HG03066 (cell line): Measurements from ENCODE around the gene SPDYE16.
"Not testable (repeated sequence)": the region's sequence is repeated elsewhere in the genome, so short reads cannot be mapped to it uniquely, and the experiment has no call there.

ENCODE experiments used
- ATAC-seq: cut with Tn5 transposase; IDR thresholded peaks from one replicate; pipeline ENCODE4 v1.9.1; 2021; ENCODE audit warnings: low read depth; ENCODE audit not compliant: unreplicated experiment

SPDYE16 gene

DNA sequence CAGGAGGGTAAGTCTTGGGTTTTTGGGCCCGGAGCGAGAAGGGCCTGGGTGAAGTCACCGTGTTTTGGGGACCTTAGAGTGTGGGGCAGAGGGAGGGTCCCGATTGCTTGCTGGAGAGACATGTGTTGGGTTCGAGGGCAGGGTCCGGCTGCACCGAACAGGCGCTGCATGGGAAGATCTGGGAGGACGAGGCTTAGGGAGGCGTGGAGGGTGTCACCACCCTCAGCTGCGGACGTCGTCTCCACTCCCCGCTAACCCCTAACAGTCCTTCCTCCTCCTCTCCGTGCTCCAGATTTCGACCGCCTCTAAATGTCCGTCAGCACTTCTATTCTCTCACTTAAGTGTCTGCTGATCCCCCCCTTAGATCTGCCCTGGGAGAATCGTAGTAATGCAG, 6.8 kb upstream of the SPDYE16 start:
- ATAC-seq: not testable (repeated sequence)

- peak; percentile 99 for ATAC-seq
Observed at GRCh38 chr7:76549025-76549854, 6.1 kb upstream of the SPDYE16 start.

DNA sequence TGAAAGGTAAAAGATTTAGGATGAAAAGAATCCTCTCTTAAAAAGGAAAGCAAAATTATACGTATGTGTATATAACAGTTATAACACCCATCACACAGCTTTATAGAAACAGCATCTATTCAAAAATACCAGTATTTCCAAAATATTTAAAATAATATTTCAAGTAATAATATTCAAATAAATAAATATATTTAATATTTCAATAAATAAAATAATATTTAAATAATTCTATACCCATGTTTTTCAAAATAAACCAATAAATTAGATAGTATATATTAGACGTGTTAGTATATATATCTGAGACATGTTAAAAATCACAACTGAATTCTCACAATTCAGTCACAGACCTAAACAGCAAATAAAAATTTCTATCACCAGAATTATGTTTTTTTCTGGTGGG, 11.5 kb downstream of the SPDYE16 start:
- not testable (repeated sequence) for ATAC-seq

GRCh38 chr7:76526183-76526582, 16.9 kb downstream of the SPDYE16 start:
- ATAC-seq: not testable (repeated sequence)

- ATAC-seq: not testable (repeated sequence)
Observed at GRCh38 chr7:76516932-76517331, 26.2 kb downstream of the SPDYE16 start.

- no peak for ATAC-seq
Observed at GRCh38 chr7:76515999-76516443, 27.1 kb downstream of the SPDYE16 start.

DNA sequence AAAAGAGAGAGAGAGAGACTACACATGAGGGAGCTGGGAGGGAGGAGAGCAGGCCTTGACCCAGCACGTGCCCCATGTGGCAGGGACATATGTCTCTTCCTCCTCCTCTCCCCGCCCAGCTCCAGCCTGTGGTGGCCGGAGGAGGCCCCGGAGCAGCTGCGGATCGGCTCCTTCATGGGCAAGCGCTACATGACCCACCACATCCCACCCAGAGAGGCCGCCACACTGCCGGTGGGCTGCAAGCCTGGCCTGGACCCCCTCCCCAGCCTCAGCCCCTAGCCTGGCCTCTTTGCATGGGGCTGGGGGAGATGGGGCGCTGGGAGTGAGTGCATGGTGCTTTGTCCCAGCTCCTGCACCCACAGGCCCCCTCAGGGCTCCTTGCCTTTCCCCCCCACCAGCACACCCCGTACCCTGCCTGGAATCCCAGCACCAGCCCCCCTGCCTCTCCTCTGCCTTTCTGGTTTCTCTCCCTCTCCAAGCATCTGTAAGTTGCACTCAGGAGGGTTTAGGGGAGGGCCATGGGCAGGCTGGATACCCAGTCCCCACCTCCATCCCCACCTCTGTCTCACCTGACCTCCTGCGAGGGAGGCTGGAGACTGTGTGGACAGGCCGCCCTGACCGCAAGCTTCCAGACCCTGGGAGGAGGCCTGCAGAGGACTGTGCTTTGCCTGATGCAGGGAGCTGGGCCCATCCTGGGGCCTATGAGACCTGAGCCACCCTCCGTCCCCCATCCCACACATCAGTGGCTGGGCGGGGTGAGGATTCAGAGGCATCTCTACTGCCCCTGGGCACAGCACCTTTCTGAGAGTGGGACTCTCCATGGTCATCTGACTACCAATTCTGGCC, 27.9 kb downstream of the SPDYE16 start:
- ATAC-seq: no peak

DNA sequence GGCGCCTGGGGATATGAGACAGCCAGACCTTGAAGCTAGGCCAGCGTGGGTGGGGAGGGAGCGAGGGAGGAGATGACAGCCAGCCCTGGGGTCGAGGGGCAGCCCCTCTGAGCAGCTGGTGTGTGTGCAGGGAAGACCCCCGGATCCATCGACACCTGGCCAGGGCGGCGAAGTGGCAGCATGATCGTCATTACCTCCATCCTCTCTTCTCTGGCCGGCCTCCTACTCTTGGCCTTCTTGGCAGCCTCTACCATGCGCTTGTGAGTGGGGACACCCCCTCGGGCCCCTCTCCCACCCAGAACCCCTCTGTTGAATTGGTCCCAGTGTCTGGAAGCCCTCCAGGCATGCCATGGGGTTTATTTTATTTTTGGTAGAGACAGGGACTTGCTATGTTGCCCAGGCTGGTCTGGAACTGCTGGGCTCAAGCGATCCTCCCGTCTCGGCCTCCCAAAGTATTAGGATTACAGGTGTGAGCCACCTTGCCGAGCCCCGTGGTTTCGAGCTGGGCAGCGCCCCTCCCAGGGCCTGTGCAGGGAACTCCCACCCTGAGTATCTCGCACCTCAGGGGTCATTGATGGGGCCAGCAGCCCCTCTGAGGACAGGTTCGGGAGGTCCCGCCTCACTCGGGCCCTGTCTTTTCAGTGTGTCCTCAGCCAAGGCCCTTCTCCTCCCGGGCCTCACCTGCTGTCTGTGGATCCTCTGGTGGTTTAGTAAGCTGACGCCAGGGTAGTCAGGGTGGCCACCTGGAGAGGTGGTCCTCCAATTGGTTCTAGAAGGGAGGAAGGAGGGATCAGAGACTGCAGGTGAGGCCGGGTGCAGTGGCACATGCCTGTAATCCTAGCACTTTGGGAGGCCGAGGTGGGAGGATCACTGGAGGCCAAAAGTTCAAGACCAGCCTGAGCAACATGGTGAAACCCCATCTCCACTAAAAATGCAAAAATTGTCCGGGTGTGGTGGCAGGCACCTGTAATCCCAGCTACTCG, 29.0 kb downstream of the SPDYE16 start:
- ATAC-seq: no peak

DNA sequence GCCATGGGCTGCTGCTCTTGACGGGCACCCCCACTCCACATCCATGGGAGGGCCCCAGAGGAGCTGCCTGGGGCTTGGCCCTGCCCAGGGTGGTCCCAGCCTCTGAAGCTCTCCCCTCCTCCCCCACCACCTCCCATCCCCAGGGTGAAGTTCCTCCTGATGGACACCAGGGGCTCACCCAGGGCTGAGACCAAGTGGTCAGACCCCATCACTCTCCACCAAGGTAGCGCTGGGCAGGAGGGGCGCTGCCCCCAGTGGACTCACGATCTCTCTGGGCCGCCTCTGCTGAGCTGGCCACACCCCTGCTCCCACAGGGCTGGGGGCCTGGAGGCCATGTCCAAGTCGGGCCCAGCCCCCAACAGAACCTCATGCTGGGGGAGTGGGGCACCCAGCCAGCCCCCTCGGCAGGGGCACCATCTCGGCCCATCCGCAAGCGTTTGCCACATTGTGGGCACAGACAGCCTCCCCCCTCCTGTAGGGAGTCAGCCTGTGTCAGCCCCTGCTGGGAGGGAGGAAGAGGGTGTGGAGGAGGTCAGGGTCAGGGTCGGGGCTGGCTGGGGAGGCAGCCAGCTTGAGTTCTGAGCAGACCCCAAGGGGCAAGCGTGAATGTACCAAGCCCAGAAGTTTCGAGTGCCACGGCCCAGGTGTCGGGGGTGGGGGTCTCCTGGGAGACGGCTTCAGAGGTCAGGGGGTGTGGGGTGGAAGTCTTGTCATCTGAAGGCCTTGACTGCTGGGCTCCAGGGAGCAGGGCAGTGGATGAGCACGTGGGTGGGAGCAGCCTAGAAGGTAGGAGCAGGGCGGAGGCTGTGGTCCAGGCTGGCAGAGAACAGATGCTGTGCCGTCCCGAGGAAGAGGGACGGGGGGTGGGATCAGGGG, 29.9 kb downstream of the SPDYE16 start:
- ATAC-seq: no peak

- ATAC-seq: not testable (repeated sequence)
Observed at GRCh38 chr7:76511911-76512885, 30.9 kb downstream of the SPDYE16 start.

GRCh38 chr7:76511200-76511910, 31.7 kb downstream of the SPDYE16 start:
- not testable (repeated sequence) for ATAC-seq

DNA sequence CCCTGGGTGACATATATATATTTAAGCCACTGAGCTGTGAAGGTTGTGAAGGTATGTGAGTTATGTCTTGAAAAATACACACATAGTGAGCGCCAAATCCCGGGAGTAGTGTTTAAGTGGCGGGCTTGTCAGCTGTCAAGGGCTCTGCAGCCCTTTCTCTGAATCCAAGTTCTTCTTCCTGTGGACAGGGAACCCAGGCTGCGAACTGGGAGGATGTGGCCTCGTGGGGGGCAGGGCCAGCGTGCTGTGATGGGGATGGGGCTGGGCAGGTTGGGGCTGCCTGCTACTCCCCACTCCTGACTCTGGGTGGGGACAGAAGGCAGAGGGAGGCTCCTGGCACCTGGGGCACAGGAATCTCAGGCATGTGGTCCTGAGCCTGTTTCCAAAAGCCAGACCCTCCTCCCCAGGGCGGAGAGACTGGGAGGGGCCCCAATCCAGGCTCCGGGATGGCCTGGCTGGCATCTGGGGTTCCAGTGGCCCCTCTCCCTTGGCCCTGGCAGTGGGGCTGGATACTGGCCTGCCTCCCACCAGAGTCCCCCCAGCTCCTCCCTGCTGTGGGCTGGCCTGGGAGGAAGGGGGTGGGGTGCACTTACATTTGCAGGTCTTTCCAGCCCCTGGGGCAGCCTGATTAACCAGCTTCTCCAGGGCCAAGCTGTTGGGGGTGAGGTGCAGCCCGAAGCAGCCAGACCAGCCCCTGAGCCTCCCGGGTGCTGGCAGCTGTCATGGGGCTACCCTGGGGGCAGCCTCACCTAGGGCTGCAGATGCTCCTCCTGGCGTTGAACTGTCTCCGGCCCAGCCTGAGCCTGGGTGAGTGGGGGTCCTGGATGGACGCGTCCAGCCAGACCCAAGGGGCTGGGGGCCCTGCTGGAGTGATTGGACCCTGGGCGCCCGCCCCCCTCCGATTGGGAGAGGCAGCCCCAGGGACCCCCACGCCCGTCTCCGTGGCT, 32.9 kb downstream of the SPDYE16 start, which contains the start of gene UPK3B:
UPK3B (plus strand) TSS at position 622 of the 947 bp plus-strand sequence; CDS start at position 723, 101 bp downstream.
- ATAC-seq: no peak

DNA sequence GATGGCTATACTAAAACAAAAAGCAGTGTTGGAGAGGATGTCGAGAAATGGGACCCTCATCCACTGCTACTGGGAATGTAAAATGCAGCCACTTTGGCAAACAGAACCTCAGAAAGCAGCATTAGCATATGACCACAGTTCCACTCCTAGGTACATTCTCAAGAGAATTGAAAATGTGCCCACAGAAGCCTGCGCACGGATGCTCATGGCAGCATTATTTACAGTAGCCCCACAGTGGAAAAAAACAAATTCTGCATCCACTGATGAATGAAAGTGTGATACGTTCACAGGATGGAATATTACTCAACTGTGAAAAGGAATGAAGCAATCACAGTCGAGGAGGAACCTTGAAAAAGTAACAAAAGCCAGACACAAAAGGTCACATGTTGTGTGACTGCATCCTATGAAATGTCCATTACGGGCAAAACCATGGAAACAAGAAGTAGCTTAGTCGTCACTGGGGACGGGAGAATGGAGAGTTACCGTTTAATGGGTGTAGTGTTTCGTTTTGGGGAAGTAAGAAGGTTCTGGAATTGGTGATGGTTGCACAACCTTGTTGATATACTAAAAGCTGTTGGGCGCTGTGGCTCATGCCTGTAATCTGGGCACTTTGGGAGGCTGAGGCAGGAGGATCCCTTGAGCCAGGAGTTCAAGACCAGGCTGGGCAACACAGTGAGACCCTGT, 35.2 kb downstream of the SPDYE16 start:
- no peak for ATAC-seq

GRCh38 chr7:76506643-76507042, 36.5 kb downstream of the SPDYE16 start:
- not testable (repeated sequence) for ATAC-seq

DNA sequence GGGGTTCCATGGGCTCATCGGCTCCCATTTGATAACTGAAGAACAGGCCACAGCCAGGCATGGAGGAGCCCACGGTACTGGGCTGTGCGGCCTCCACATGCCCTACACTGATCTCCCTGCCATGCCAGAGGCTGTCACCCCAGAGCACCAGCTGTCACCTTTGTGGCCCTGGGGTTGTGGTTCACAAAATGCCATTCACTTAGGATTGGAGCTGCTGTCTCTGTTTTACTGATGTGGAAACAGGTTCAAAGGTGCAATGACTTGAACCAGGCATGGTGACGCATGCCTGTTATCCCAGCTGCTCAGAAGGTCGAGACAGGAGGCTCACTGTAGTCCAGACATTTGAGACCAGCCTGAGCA, 37.0 kb downstream of the SPDYE16 start:
- no peak for ATAC-seq
